ENCODE data around the gene DMD. TPM values are rescaled to one million over a fixed set of nuclear protein-coding genes. Genes with fewer than 3 reads are reported as not detected.

Gene DMD
- total and polyA plus RNA-seq, 2 donors from 2014 or later: 4.2 to 17.9 TPM

DNA sequence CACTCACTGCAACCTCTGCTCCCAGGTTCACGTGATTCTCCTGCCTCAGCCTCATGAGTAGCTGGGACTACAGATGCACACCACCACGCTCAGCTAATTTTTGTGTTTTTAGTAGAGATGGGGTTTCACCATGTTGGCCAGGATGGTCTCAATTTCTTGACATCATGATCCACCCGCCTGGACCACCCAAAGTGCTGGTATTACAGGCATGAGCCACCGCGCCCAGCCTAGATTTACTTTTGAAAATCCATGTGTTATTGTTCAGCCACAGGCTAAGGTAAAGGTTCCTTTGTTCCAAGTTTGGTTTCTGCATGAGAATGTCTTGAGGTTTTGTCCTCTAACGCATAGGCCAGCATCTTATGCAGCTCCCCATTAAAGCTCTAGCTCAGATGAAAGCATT is 371.6 kb downstream of the DMD start:
- DNase-seq: no peak
- H3K36me3 ChIP-seq (ENCODE audit: control insufficient read depth in 2 of 3, insufficient read depth in 3 of 3, low read length in 3 of 3): no peaks in the 10 kb centered on the region
- H3K27me3 ChIP-seq (ENCODE audit: control insufficient read depth, insufficient read depth, low read length): no peaks in the 10 kb centered on the region
- intact Hi-C loops (cut with DNase I): no loop called here
- H3K4me1 ChIP-seq (ENCODE audit: control insufficient read depth in 2 of 3, insufficient read depth in 2 of 3, low read depth in 1 of 3, low read length in 3 of 3): no peaks in the 10 kb centered on the region
- no peak overlapping the region for H3K9ac ChIP-seq (ENCODE audit: low read length in 3 of 3)
- H3K9me3 ChIP-seq (ENCODE audit: control insufficient read depth in 2 of 3, insufficient read depth in 1 of 3, low read length in 3 of 3): no peaks in the 10 kb centered on the region
- FAIRE-seq: no peak
- no peak overlapping the region for H3K27ac ChIP-seq (ENCODE audit: low read depth in 2 of 2, low read length in 2 of 2)
- TF ChIP-seq, protein P1, sequence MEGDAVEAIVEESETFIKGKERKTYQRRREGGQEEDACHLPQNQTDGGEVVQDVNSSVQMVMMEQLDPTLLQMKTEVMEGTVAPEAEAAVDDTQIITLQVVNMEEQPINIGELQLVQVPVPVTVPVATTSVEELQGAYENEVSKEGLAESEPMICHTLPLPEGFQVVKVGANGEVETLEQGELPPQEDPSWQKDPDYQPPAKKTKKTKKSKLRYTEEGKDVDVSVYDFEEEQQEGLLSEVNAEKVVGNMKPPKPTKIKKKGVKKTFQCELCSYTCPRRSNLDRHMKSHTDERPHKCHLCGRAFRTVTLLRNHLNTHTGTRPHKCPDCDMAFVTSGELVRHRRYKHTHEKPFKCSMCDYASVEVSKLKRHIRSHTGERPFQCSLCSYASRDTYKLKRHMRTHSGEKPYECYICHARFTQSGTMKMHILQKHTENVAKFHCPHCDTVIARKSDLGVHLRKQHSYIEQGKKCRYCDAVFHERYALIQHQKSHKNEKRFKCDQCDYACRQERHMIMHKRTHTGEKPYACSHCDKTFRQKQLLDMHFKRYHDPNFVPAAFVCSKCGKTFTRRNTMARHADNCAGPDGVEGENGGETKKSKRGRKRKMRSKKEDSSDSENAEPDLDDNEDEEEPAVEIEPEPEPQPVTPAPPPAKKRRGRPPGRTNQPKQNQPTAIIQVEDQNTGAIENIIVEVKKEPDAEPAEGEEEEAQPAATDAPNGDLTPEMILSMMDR (IDR thresholded peaks at IDR 0.05; ENCODE audit: borderline replicate concordance, extremely low read depth, insufficient read depth): no peak
- no peak overlapping the region for H3K4me3 ChIP-seq (ENCODE audit: low read length in 3 of 3)

DNA sequence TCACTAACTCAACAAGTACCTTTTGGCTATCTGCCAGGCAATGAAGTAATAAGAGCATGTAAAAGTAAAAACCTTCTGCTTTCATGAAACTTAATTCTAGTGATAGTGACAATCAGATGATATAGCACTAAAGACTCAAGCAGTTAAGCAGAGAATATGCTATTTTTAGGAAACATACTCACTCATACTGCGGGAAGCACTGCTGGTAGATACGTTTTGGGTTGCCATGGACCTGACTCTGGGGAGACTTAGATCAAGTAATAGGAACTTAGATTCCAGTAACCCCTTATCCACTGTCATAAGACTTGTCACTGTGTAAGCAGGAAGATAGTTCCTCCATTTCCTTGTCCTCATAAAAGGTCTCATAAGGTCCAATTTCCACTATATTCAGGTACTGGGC is 386.3 kb downstream of the DMD start:
- TF ChIP-seq, protein P1 (IDR thresholded peaks at IDR 0.05; ENCODE audit: borderline replicate concordance, extremely low read depth, insufficient read depth): no peak
- H3K9ac ChIP-seq (ENCODE audit: low read length in 3 of 3): no peak overlapping the region
- H3K4me3 ChIP-seq (ENCODE audit: low read length in 3 of 3): no peak overlapping the region
- no peaks in the 10 kb centered on the region for H3K9me3 ChIP-seq (ENCODE audit: control insufficient read depth in 2 of 3, insufficient read depth in 1 of 3, low read length in 3 of 3)
- H3K4me1 ChIP-seq (ENCODE audit: control insufficient read depth in 2 of 3, insufficient read depth in 2 of 3, low read depth in 1 of 3, low read length in 3 of 3): no peaks in the 10 kb centered on the region
- no peak for DNase-seq
- no peak overlapping the region for H3K27ac ChIP-seq (ENCODE audit: low read depth in 2 of 2, low read length in 2 of 2)
- intact Hi-C loops (cut with DNase I): no loop called here
- H3K27me3 ChIP-seq (ENCODE audit: control insufficient read depth, insufficient read depth, low read length): no peaks in the 10 kb centered on the region
- no peaks in the 10 kb centered on the region for H3K36me3 ChIP-seq (ENCODE audit: control insufficient read depth in 2 of 3, insufficient read depth in 3 of 3, low read length in 3 of 3)
- no peak for FAIRE-seq

DNA sequence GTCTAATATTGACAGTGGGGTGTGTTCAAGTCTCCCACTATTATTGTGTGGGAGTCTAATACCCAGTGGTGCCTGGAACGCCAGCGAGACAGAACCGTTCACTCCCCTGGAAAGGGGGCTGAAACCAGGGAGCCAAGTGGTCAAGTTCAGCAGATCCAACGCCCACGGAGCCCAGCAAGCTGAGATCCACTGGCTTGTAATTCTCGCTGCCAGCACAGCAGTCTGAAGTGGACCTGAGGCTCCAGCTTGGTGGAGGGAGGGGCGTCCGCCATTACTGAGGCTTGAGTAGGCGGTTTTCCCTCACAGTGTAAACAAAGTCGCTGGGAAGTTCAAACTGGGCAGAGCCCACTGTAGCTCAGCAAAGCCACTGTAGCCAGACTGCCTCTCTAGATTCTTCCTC is 407.3 kb downstream of the DMD start:
- intact Hi-C loops (cut with DNase I): no loop called here
- no peaks in the 10 kb centered on the region for H3K4me1 ChIP-seq (ENCODE audit: control insufficient read depth in 2 of 3, insufficient read depth in 2 of 3, low read depth in 1 of 3, low read length in 3 of 3)
- FAIRE-seq (no peak), DNase-seq (no peak)
- H3K9ac ChIP-seq (ENCODE audit: low read length in 3 of 3): no peak overlapping the region
- H3K27ac ChIP-seq (ENCODE audit: low read depth in 2 of 2, low read length in 2 of 2): no peak overlapping the region
- no peaks in the 10 kb centered on the region for H3K9me3 ChIP-seq (ENCODE audit: control insufficient read depth in 2 of 3, insufficient read depth in 1 of 3, low read length in 3 of 3)
- H3K36me3 ChIP-seq (ENCODE audit: control insufficient read depth in 2 of 3, insufficient read depth in 3 of 3, low read length in 3 of 3): no peaks in the 10 kb centered on the region
- TF ChIP-seq, protein P1 (IDR thresholded peaks at IDR 0.05; ENCODE audit: borderline replicate concordance, extremely low read depth, insufficient read depth): no peak
- no peak overlapping the region for H3K4me3 ChIP-seq (ENCODE audit: low read length in 3 of 3)
- no peaks in the 10 kb centered on the region for H3K27me3 ChIP-seq (ENCODE audit: control insufficient read depth, insufficient read depth, low read length)

DNA sequence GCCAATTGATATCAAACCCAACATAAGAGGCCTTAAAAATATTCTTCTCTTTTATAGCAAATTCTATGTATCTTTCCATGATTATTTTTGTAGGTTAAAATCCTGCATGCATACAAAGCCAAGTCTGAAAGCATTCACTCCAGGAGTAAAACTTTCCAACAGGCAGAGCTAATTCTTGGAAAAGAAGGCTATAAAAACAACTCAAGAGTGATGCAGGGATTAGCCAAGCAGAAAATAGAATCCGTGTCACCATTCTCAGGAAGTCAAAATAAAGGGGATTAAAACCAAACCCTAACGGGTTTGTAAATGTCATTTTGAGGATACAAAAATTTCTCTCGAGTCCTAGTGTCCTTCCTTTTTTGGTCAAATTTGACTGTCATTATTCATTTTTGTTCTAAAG is 412.4 kb downstream of the DMD start:
- FAIRE-seq (no peak), DNase-seq (peak in 2 of 5 donors; percentile 38 to 42)
- Histone ChIP-seq H3K36me3 (ENCODE audit: control insufficient read depth in 2 of 3, insufficient read depth in 3 of 3, low read length in 3 of 3) (no peaks in the 10 kb centered on the region), H3K4me1 (ENCODE audit: control insufficient read depth in 2 of 3, insufficient read depth in 2 of 3, low read depth in 1 of 3, low read length in 3 of 3) (no peaks in the 10 kb centered on the region), H3K9ac (ENCODE audit: low read length in 3 of 3) (no peak overlapping the region), H3K27ac (ENCODE audit: low read depth in 2 of 2, low read length in 2 of 2) (no peak overlapping the region), H3K4me3 (ENCODE audit: low read length in 3 of 3) (no peak overlapping the region), H3K27me3 (ENCODE audit: control insufficient read depth, insufficient read depth, low read length) (no peaks in the 10 kb centered on the region), H3K9me3 (ENCODE audit: control insufficient read depth in 2 of 3, insufficient read depth in 1 of 3, low read length in 3 of 3) (no peaks in the 10 kb centered on the region)
- intact Hi-C loops (cut with DNase I): no loop called here
- TF ChIP-seq, protein P1 (IDR thresholded peaks at IDR 0.05; ENCODE audit: borderline replicate concordance, extremely low read depth, insufficient read depth): no peak

Data from kidney (tissue), 14 donors.